ENCODE results near the gene SLC18A2. TPM values are rescaled to one million over a fixed set of nuclear protein-coding genes. Genes with fewer than 3 reads are reported as not detected.

Gene SLC18A2
- total and polyA plus RNA-seq, 2 of the 8 experiments (the other 6 are each of a cell fraction or from before 2014, with no cell fraction given), result 6.5 to 7.0 TPM

DNA sequence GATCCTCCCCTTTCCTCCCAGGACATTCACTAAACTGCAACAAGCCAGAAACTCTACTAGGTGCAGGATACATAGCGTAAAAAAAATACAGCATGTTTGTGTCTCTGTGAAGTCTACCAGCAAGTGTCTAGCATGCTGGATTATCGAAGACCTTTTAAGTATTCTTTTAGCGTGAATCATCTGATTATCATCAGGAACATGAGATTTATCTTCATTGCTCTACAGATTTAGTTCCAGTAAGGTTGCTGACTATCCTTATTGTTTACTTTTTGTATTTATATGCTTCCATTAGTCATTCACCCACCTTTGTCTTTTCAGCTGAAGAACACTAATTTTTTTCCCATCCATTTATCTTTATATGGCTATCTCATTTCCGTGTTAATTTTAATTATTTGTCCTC lies 71.5 kb downstream of the SLC18A2 start:
- Histone ChIP-seq H3K27me3 (replicated peaks in 1 of 4; ENCODE audit: control insufficient read depth in 3 of 4, extremely low read depth in 1 of 4, insufficient read depth in 3 of 4, low read length in 3 of 4) (no peaks in the 10 kb centered on the region), H4K20me1 (replicated peaks in 1 of 2; ENCODE audit: control insufficient read depth in 1 of 2, insufficient read depth in 2 of 2, low read length in 2 of 2) (peaks cover 0 to 3% of the 10 kb centered on the region in 2 experiments), H2BK15ac (ENCODE audit: low read length) (no peak overlapping the region), H2BK120ac (replicated peaks; ENCODE audit: low read depth, low read length) (no peak overlapping the region), H3K23me2 (ENCODE audit: low read depth, low read length) (no peaks in the 10 kb centered on the region; the same call in 1 of the 2 replicates), H3K14ac (ENCODE audit: insufficient read length) (no peak overlapping the region), H3K9ac (replicated peaks in 1 of 4; ENCODE audit: extremely low read depth in 1 of 4, low read depth in 3 of 4, low read length in 3 of 4) (no peak overlapping the region), H3K79me1 (ENCODE audit: low read depth, low read length) (no peaks in the 10 kb centered on the region), H3K4me1 (replicated peaks in 1 of 4; ENCODE audit: control insufficient read depth in 3 of 4, insufficient read depth in 4 of 4, low read length in 3 of 4) (no peaks in the 10 kb centered on the region), H3K56ac (replicated peaks; ENCODE audit: insufficient read length, low read depth, low read length) (no peak overlapping the region), H3K79me2 (ENCODE audit: control insufficient read depth in 1 of 2, insufficient read depth in 2 of 2, low read length in 2 of 2) (no peaks in the 10 kb centered on the region), H3K9me3 (ENCODE audit: insufficient read depth in 2 of 2, low read depth in 1 of 2, low read length in 1 of 2) (no peaks in the 10 kb centered on the region), H3K4me3 (ENCODE audit: extremely low read depth in 1 of 4, insufficient read depth in 2 of 4, low read depth in 3 of 4, low read length in 4 of 4) (no peak overlapping the region), H3K23ac (ENCODE audit: insufficient read length) (no peak overlapping the region), H4K5ac (ENCODE audit: insufficient read length, low read depth, low read length) (no peak overlapping the region), H3K27ac (ENCODE audit: low read depth, low read length) (no peak overlapping the region), H3K4ac (replicated peaks; ENCODE audit: insufficient read length, low read depth, low read length) (no peak overlapping the region), H2BK20ac (ENCODE audit: low read length) (no peak overlapping the region), H3K4me2 (ENCODE audit: insufficient read depth in 1 of 2, low read depth in 2 of 2, low read length in 2 of 2) (no peak overlapping the region), H3K18ac (ENCODE audit: extremely low read depth, low read length) (no peak overlapping the region), H4K91ac (replicated peaks; ENCODE audit: insufficient read length, low read length) (no peak overlapping the region), H2BK12ac (ENCODE audit: low read depth, low read length) (no peak overlapping the region), H3K36me3 (ENCODE audit: control insufficient read depth in 2 of 4, insufficient read depth in 4 of 4, low read length in 3 of 4) (no peaks in the 10 kb centered on the region), H4K8ac (ENCODE audit: extremely low read depth, insufficient read depth, low read length) (no peak overlapping the region), H2AFZ (ENCODE audit: low read length) (no peak overlapping the region), H2BK5ac (ENCODE audit: low read depth, low read length) (no peak overlapping the region), H2AK5ac (ENCODE audit: low read depth, low read length) (no peak overlapping the region)
- POLR2A ChIA-PET (ENCODE audit: partially characterized antibody), result no interaction called here
- TF ChIP-seq EZH2 (IDR thresholded peaks at IDR 0.05; ENCODE audit: low read depth, low read length, severe bottlenecking) (no peak), SP4 (IDR thresholded peaks at IDR 0.05; ENCODE audit: low read length) (no peak), EGR1 (IDR thresholded peaks at IDR 0.05; ENCODE audit: borderline replicate concordance, low read depth, low read length) (no peak), ASH2L (IDR thresholded peaks at IDR 0.05; ENCODE audit: low read length) (no peak), SIRT6 (IDR thresholded peaks at IDR 0.05; ENCODE audit: low read length) (no peak), SAP30 (IDR thresholded peaks at IDR 0.05; ENCODE audit: insufficient read depth, insufficient replicate concordance, low read length) (no peak), BCL11A (IDR thresholded peaks at IDR 0.05; ENCODE audit: low read depth in 2 of 2, low read length in 2 of 2) (no peak)
- TF ChIP-seq, protein P1, sequence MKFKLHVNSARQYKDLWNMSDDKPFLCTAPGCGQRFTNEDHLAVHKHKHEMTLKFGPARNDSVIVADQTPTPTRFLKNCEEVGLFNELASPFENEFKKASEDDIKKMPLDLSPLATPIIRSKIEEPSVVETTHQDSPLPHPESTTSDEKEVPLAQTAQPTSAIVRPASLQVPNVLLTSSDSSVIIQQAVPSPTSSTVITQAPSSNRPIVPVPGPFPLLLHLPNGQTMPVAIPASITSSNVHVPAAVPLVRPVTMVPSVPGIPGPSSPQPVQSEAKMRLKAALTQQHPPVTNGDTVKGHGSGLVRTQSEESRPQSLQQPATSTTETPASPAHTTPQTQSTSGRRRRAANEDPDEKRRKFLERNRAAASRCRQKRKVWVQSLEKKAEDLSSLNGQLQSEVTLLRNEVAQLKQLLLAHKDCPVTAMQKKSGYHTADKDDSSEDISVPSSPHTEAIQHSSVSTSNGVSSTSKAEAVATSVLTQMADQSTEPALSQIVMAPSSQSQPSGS (IDR thresholded peaks at IDR 0.05; ENCODE audit: low read length), result no peak
- FAIRE-seq (no peak), DNase-seq (ENCODE audit: low read depth in 1 of 2, low spot score in 2 of 2) (no peak)
- CTCF ChIA-PET (ENCODE audit: partially characterized antibody), result interaction anchor here (0.5 to 1.2 kb wide), 2 partner anchors 7 to 166 kb away, joined by 3 to 5 read pairs; no protein-coding TSS in a partner anchor
- 92% methylated on average over 4 of the region's 4 CpGs; no CpG with 5 or more reads in 1 of the 2 experiments for WGBS, 2 experiments (ENCODE audit: extremely low coverage in 1 of 2, insufficient coverage in 1 of 2, insufficient read length in 1 of 2, insufficient replicate concordance in 2 of 2, low coverage in 1 of 2, low lambda C conversion rate in 2 of 2, missing lambda C conversion rate in 1 of 2)
